ENCODE measurements around the gene RUNX1.

Gene RUNX1

GRCh38 chr21:34783815-34784214 is 265.3 kb downstream of the RUNX1 start:
- no peak for DNase-seq (ENCODE audit: low spot score)

DNA sequence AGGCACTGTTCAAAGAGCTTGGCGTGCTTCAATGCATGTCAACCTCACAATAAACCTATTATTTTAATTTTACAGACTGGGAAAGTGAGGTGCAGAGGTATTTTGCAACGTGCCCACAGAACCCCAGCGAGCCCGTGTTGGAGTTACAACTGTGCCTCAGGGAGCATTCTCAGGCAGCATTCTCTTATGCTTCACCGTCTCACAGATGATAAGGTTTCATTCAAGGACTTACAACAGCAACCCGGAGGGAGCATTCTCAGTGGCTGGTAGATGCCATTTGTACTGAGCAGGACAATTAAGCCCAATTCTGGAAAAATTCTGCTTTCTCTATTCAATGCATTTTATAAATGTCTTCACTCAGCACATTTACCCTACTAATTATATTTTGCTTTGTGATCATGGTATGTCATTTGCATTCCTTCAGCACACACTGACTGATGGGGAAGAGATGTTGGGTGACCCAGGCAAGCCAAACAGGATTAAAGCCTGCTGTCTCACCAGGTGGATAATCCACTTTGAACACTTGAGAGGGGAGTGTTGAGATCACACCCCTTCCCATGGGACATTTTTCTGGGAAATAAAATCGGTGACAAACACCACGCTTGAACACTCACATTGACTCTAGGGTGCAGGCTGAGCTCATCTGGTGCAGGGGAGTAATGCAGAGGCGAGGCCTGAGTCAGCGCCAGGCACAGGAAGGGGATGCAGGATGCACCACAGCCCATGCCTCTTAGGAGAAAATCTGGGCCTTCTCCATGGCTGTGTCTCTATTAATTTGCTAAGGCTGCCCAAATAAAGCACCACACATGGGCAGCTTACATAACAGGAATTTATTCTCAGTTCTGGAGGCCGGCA is 266.4 kb downstream of the RUNX1 start:
- no peak for DNase-seq (ENCODE audit: low spot score)

- no peak for DNase-seq (ENCODE audit: low spot score)
Observed at GRCh38 chr21:34781526-34781925, 267.6 kb downstream of the RUNX1 start.

DNA sequence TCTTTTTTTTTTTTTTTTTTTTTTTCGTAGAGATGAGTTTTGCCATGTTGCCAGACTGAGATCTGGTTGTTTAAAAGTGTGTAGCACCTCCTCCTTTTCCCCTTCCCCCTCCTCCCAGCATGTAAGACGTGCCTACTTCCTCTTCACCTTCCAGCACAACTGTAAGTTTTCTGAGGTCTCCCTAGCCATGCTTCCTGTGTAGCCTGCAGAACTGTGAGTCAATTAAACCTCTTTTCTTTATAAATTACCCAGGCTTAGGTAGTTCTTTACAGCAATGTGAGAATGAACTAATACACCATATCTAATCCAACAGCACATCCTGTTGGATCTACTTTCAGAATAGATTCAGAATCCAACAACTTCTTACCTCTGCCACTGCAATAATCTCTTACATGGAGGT is 269.2 kb downstream of the RUNX1 start:
- no peak for DNase-seq (ENCODE audit: low spot score)

DNA sequence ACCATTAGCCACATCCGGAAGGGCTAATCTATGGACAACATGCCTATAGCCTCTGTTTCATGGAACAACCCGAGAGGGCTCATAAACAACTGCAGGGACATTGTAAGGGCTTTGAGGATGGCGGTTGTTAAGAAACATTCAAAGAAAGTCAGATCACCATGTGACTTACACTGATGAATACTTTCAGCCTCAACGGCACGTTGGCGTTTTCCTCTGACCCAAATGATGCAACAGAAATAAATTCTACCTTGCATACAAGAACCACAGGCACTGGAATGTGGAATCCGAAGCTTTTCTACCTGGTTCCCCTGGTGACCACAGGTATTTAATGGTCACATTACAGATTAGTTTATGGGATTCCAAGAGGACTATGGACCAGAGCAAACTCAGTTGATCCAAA is 273.3 kb downstream of the RUNX1 start:
- DNase-seq (ENCODE audit: low spot score), result peak; percentile 100

DNA sequence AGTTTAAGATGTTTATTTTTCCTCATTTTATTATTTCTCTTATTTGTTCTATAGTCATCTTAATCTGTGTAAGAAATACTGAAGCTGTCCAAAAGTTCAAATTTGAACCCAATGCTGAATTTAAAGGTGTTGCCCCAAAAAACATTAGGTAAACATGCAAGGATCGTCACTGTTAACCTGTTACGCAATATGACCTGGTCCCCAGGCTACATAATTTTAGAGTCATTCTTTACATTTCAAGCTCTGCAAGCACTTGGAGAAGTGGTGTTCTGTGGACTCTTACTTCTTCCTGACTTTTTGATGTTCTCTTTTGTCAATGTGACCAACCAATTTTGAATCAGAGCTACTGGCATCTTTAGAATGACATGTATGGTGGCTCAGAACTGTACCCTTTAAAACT is 274.4 kb downstream of the RUNX1 start:
- peak; percentile 59 for DNase-seq (ENCODE audit: low spot score)

GRCh38 chr21:34771512-34772028 is 277.5 kb downstream of the RUNX1 start:
- DNase-seq (ENCODE audit: low spot score), result peak; percentile 99

- DNase-seq (ENCODE audit: low spot score), result peak; percentile 75
Observed at GRCh38 chr21:34770576-34770975, 278.5 kb downstream of the RUNX1 start.

GRCh38 chr21:34768326-34768725 is 280.8 kb downstream of the RUNX1 start:
- DNase-seq (ENCODE audit: low spot score), result no peak

DNA sequence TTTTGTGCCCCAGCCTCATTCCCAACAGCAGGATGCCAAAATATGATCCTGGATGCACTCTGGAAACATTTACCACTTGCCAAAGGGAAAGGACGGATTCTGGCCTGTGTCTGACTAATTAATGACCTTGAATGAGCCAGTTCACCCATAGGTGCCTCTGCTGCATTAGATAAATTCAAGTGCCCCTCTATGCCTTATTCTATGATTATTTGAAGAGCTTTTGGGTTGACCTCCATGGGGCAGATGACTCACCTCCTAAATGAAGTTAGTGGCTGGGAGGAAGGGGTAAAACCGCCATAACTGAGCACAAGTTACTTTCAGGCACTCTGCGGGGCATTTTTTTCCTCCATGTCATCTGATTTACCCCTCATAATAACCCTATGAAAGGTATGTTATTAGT is 282.2 kb downstream of the RUNX1 start:
- DNase-seq (ENCODE audit: low spot score), result no peak

- DNase-seq (ENCODE audit: low spot score), result no peak
Observed at GRCh38 chr21:34765619-34766018, 283.5 kb downstream of the RUNX1 start.

GRCh38 chr21:34764715-34765284 is 284.3 kb downstream of the RUNX1 start:
- no peak for DNase-seq (ENCODE audit: low spot score)

GRCh38 chr21:34762786-34763185 is 286.3 kb downstream of the RUNX1 start:
- no peak for DNase-seq (ENCODE audit: low spot score)

- no peak for DNase-seq (ENCODE audit: low spot score)
Observed at GRCh38 chr21:34761758-34762330, 287.3 kb downstream of the RUNX1 start.

- no peak for DNase-seq (ENCODE audit: low spot score)
Observed at GRCh38 chr21:34754690-34755647, 294.1 kb downstream of the RUNX1 start.

- DNase-seq (ENCODE audit: low spot score), result peak; percentile 21
Observed at GRCh38 chr21:34748862-34749261, 300.2 kb downstream of the RUNX1 start.

GRCh38 chr21:34745557-34746255 is 303.4 kb downstream of the RUNX1 start:
- peak; percentile 92 for DNase-seq (ENCODE audit: low spot score)

DNA sequence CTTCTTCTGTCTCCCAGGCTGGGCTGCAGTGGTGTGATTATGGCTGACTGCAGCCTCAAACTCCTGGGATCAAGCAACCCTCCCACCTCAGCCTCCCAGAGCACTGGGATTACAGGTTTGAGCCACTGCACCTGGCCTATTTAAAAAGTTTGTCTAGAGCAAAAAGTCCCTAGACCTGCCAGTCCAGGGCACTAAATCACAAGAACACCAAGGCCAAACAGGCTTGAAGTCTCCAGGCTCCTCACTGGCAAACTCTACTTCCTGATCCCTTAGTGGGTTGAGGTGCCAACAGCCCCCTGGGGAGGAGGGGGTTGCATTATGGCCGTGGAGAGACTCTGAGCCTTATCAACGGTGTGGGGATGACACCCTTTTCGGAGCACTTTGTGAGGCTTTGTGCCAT is 304.3 kb downstream of the RUNX1 start:
- no peak for DNase-seq (ENCODE audit: low spot score)

DNA sequence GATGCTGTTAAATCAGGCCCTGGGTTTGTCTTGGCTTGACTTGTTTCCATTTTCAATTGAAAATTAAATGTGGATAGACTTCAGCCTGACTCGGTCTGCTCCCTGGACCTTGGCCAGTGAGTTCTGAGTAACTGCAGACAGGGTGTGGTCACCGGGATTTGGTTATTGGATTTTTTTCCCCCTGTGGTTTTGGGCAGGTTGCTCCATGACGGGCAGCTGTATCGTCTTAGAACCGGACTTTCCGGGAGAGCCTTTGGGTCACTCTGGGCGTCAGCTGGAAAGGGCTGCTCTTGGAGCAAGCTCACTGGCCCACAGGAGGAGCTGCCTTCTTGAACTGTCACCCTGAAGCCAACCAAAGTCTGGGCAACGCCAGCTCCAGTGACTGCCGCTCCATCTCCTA is 305.3 kb downstream of the RUNX1 start:
- DNase-seq (ENCODE audit: low spot score), result peak; percentile 48

GRCh38 chr21:34743285-34743684 is 305.8 kb downstream of the RUNX1 start:
- no peak for DNase-seq (ENCODE audit: low spot score)

DNA sequence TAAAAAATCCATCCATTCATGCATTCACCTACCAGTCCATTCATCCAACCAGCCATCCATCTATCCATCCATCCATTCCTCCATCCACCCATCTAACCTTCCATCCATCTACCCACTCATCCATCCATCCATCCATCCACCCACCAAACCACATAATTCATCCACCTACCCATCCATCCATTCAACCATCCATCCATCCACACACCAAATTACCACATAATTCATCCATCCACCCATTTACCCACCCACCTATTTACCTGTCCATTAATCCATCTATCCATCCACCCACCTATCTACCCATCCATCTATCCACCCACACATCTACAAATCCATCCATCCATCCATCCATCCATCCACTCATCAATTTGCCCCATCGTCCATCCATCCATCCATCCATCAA is 308.9 kb downstream of the RUNX1 start:
- no peak for DNase-seq (ENCODE audit: low spot score)
